Glutamatergic neuron (in vitro differentiated cells): Measurements from ENCODE around the gene CCDC69. TPM values are rescaled to one million over a fixed set of nuclear protein-coding genes. Genes with fewer than 3 reads are reported as not detected.
"Not testable (repeated sequence)": the region's sequence is repeated elsewhere in the genome, so short reads cannot be mapped to it uniquely, and the experiment has no call there.

Experiments
- DNase-seq: peaks from one replicate; pipeline ENCODE4 v3.0.0; 2022
- H3K27ac Mint-ChIP-seq: one replicate; pipeline ENCODE4 v1.8.0; 2020; ENCODE audit warnings: mild to moderate bottlenecking, mixed read lengths, inconsistent platforms; ENCODE audit not compliant: unreplicated experiment
- H3K27me3 Mint-ChIP-seq: one replicate; pipeline ENCODE4 v1.8.0; 2020; ENCODE audit warnings: mild to moderate bottlenecking, moderate library complexity, mixed read lengths, inconsistent platforms; ENCODE audit not compliant: unreplicated experiment
- H3K36me3 Mint-ChIP-seq: one replicate; pipeline ENCODE4 v1.8.0; 2020; ENCODE audit warnings: mild to moderate bottlenecking, mixed read lengths, inconsistent platforms; ENCODE audit not compliant: unreplicated experiment
- H3K4me1 Mint-ChIP-seq: one replicate; pipeline ENCODE4 v1.8.0; 2020; ENCODE audit warnings: mild to moderate bottlenecking, low read depth, mixed read lengths, inconsistent platforms; ENCODE audit not compliant: unreplicated experiment
- H3K4me3 Mint-ChIP-seq: one replicate; pipeline ENCODE4 v1.8.0; 2020; ENCODE audit warnings: mild to moderate bottlenecking, mixed read lengths, inconsistent platforms; ENCODE audit not compliant: unreplicated experiment
- H3K9me3 Mint-ChIP-seq: one replicate; pipeline ENCODE4 v1.8.0; 2020; ENCODE audit warnings: mild to moderate bottlenecking, moderate library complexity, mixed read lengths, inconsistent platforms; ENCODE audit not compliant: unreplicated experiment
- CTCF ChIP-seq: fragments of 200-600 bp; sonication (generic); IDR thresholded peaks from one replicate; pipeline ENCODE4 v1.5.0; 2021; ENCODE audit not compliant: partially characterized antibody, unreplicated experiment
- total RNA-seq: library from RNA; stranded (reverse); fragmentation: NEBNext Ultra II Directional; extraction: Animal tissue kit (Norgen Biotek cat#: 25700); gene quantifications from one replicate; pipeline ENCODE4 v1.2.1, GENCODE V29; 2021; ENCODE audit not compliant: unreplicated experiment

Gene CCDC69
- total RNA-seq, 1 donor from 2014 or later, result 2.0 TPM

GRCh38 chr5:151239237-151239861 is 15.5 kb upstream of the CCDC69 start:
- peak; percentile 89 for TF ChIP-seq CTCF
- H3K4me1 Mint-ChIP-seq, result peaks cover 6% of the 10 kb centered on the region

GRCh38 chr5:151238303-151238741 is 14.4 kb upstream of the CCDC69 start:
- Mint-ChIP-seq H3K4me3 (peak overlapping the region; percentile 32), H3K4me1 (peaks cover 6% of the 10 kb centered on the region), H3K9me3 (no peaks in the 10 kb centered on the region), H3K27ac (peak overlapping the region; percentile 19), H3K27me3 (no peaks in the 10 kb centered on the region), H3K36me3 (peaks cover 4% of the 10 kb centered on the region)
- peak; percentile 17 for DNase-seq
- no peak for TF ChIP-seq CTCF

More at GRCh38 chr5:151239237-151239861, 15.5 kb upstream of the CCDC69 start:
- no peak overlapping the region for H3K27ac Mint-ChIP-seq
- H3K9me3 Mint-ChIP-seq, result no peaks in the 10 kb centered on the region
- DNase-seq, result peak; percentile 82
- H3K4me3 Mint-ChIP-seq, result no peak overlapping the region
- H3K36me3 Mint-ChIP-seq, result peaks cover 2% of the 10 kb centered on the region
- H3K27me3 Mint-ChIP-seq, result no peaks in the 10 kb centered on the region

- no peaks in the 10 kb centered on the region for H3K9me3 Mint-ChIP-seq
- H3K27ac Mint-ChIP-seq, result no peak overlapping the region
- peaks cover 4% of the 10 kb centered on the region for H3K36me3 Mint-ChIP-seq
- no peaks in the 10 kb centered on the region for H3K27me3 Mint-ChIP-seq
- DNase-seq, result no peak
- peaks cover 6% of the 10 kb centered on the region for H3K4me1 Mint-ChIP-seq
- TF ChIP-seq CTCF, result no peak
- H3K4me3 Mint-ChIP-seq, result no peak overlapping the region
Observed at GRCh38 chr5:151237685-151238084, 13.8 kb upstream of the CCDC69 start.

GRCh38 chr5:151236888-151237287 is 13.0 kb upstream of the CCDC69 start:
- no peak overlapping the region for H3K4me3 Mint-ChIP-seq
- no peak for TF ChIP-seq CTCF

GRCh38 chr5:151235239-151235571 is 11.3 kb upstream of the CCDC69 start:
- H3K27me3 Mint-ChIP-seq, H3K27ac Mint-ChIP-seq, DNase-seq, H3K36me3 Mint-ChIP-seq, H3K9me3 Mint-ChIP-seq, H3K4me3 Mint-ChIP-seq, H3K4me1 Mint-ChIP-seq: not testable (repeated sequence)

More at GRCh38 chr5:151236888-151237287, 13.0 kb upstream of the CCDC69 start:
- Mint-ChIP-seq H3K27me3 (no peaks in the 10 kb centered on the region), H3K4me1 (peaks cover 6% of the 10 kb centered on the region), H3K36me3 (peaks cover 4% of the 10 kb centered on the region), H3K9me3 (no peaks in the 10 kb centered on the region), H3K27ac (no peak overlapping the region)
- DNase-seq, result no peak
